Mesothelial cell of epicardium (in vitro differentiated cells): ENCODE results near the gene ZNF219. TPM values are rescaled to one million over a fixed set of nuclear protein-coding genes. Genes with fewer than 3 reads are reported as not detected.

Experiments used
- DNase-seq, 2 experiments: peaks; one replicate each; pipeline ENCODE4 v3.0.0; 2021; ENCODE audit warnings: low spot score in 2 of 2; ENCODE audit not compliant: unreplicated experiment in 2 of 2
- H3K27ac Mint-ChIP-seq: 2 replicates; pipeline ENCODE4 v1.8.0; 2021; ENCODE audit warnings: mixed read lengths
- H3K27me3 Mint-ChIP-seq: 2 replicates; pipeline ENCODE4 v1.8.0; 2021; ENCODE audit warnings: low read depth, mixed read lengths
- H3K36me3 Mint-ChIP-seq: 2 replicates; pipeline ENCODE4 v1.8.0; 2021; ENCODE audit warnings: mixed read lengths
- H3K4me1 Mint-ChIP-seq: 2 replicates; pipeline ENCODE4 v1.8.0; 2021; ENCODE audit warnings: mixed read lengths
- H3K4me3 Mint-ChIP-seq: 2 replicates; pipeline ENCODE4 v1.8.0; 2021; ENCODE audit warnings: mild to moderate bottlenecking, moderate library complexity, mixed read lengths
- H3K9me3 Mint-ChIP-seq: 2 replicates; pipeline ENCODE4 v1.8.0; 2021; ENCODE audit warnings: mixed read lengths
- CTCF ChIP-seq: fragments of 200-600 bp; sonication (generic); IDR thresholded peaks from one replicate; pipeline ENCODE4 v1.5.0; 2021; ENCODE audit warnings: antibody characterized with exemption; ENCODE audit not compliant: unreplicated experiment
- total RNA-seq: library from RNA; stranded (reverse); gene quantifications from 3 replicates; pipeline ENCODE4 v1.2.1, GENCODE V29; 2021

Gene ZNF219
- total RNA-seq, 1 donor from 2014 or later: 75.2 TPM

- Mint-ChIP-seq H3K4me3 (no peak overlapping the region), H3K27ac (no peak overlapping the region), H3K36me3 (peaks cover 36% of the 10 kb centered on the region), H3K27me3 (no peaks in the 10 kb centered on the region), H3K9me3 (no peaks in the 10 kb centered on the region), H3K4me1 (peaks cover 6% of the 10 kb centered on the region)
- no peak for DNase-seq
- TF ChIP-seq CTCF: no peak
Measured at GRCh38 chr14:21077672-21078071, 20.8 kb downstream of the ZNF219 start.

GRCh38 chr14:21075719-21076437 lies 22.6 kb downstream of the ZNF219 start:
- TF ChIP-seq CTCF: no peak
- Mint-ChIP-seq H3K27ac (no peak overlapping the region), H3K4me1 (peaks cover 18% of the 10 kb centered on the region), H3K4me3 (no peak overlapping the region), H3K9me3 (no peaks in the 10 kb centered on the region), H3K27me3 (no peaks in the 10 kb centered on the region), H3K36me3 (peaks cover 31% of the 10 kb centered on the region)
- DNase-seq: no peak

- no peak for TF ChIP-seq CTCF
- Mint-ChIP-seq H3K9me3 (no peaks in the 10 kb centered on the region), H3K4me1 (peaks cover 18% of the 10 kb centered on the region), H3K27ac (no peak overlapping the region), H3K27me3 (no peaks in the 10 kb centered on the region), H3K36me3 (peaks cover 26% of the 10 kb centered on the region), H3K4me3 (no peak overlapping the region)
- DNase-seq: no peak
Measured at GRCh38 chr14:21074398-21075272, 23.8 kb downstream of the ZNF219 start.

GRCh38 chr14:21073921-21074320 lies 24.5 kb downstream of the ZNF219 start:
- H3K4me1 Mint-ChIP-seq: peaks cover 24% of the 10 kb centered on the region
- H3K27me3 Mint-ChIP-seq: peaks cover 2% of the 10 kb centered on the region
- H3K9me3 Mint-ChIP-seq: no peaks in the 10 kb centered on the region
- no peak for DNase-seq
- peaks cover 26% of the 10 kb centered on the region for H3K36me3 Mint-ChIP-seq
- no peak overlapping the region for H3K27ac Mint-ChIP-seq
- H3K4me3 Mint-ChIP-seq: no peak overlapping the region
- TF ChIP-seq CTCF: no peak

- TF ChIP-seq CTCF: no peak
- peak overlapping the region; percentile 93 for H3K27ac Mint-ChIP-seq
- H3K4me3 Mint-ChIP-seq: peak overlapping the region; percentile 87
- peaks cover 26% of the 10 kb centered on the region for H3K36me3 Mint-ChIP-seq
- H3K27me3 Mint-ChIP-seq: peaks cover 7% of the 10 kb centered on the region
- H3K9me3 Mint-ChIP-seq: no peaks in the 10 kb centered on the region
- DNase-seq: no peak
- peaks cover 31% of the 10 kb centered on the region for H3K4me1 Mint-ChIP-seq
Measured at GRCh38 chr14:21072781-21073339, 25.6 kb downstream of the ZNF219 start.
